Duodenal mucosa (tissue), 2 donors: ENCODE measurements around the gene FAM163A.
A peak's percentile ranks its signal among the peaks of the same experiment; 100 is the strongest.

ENCODE experiments used
- H3K27ac ChIP-seq: one replicate; pipeline ENCODE4 v1.7.0; 2013; ENCODE audit warnings: low read depth, low read length
- H3K27me3 ChIP-seq, 2 donors: one replicate each; pipeline ENCODE4 v1.7.0; 2013; ENCODE audit warnings: low read length in 2 of 2, control low read depth in 1 of 2; ENCODE audit not compliant: insufficient read depth in 2 of 2, control insufficient read depth in 1 of 2
- H3K36me3 ChIP-seq, 2 donors: one replicate each; pipeline ENCODE4 v1.7.0; 2013; ENCODE audit warnings: low read length in 2 of 2, control low read depth in 1 of 2; ENCODE audit not compliant: insufficient read depth in 2 of 2, control insufficient read depth in 1 of 2
- H3K4me1 ChIP-seq, 2 donors: one replicate each; pipeline ENCODE4 v1.7.0; 2013; ENCODE audit warnings: low read length in 2 of 2, control low read depth in 1 of 2; ENCODE audit not compliant: insufficient read depth in 2 of 2, control insufficient read depth in 1 of 2
- H3K4me3 ChIP-seq, 2 donors: one replicate each; pipeline ENCODE4 v1.7.0; 2013; ENCODE audit warnings: low read length in 2 of 2, low read depth in 1 of 2
- H3K9ac ChIP-seq, 2 donors: one replicate each; pipeline ENCODE4 v1.7.0; 2013; ENCODE audit warnings: low read length in 2 of 2, low read depth in 1 of 2
- H3K9me3 ChIP-seq, 2 donors: one replicate each; pipeline ENCODE4 v1.7.0; 2013; ENCODE audit warnings: low read length in 2 of 2, control low read depth in 1 of 2; ENCODE audit not compliant: control insufficient read depth in 1 of 2

Gene FAM163A

GRCh38 chr1:179770887-179771502 lies 27.9 kb downstream of the FAM163A start:
- Histone ChIP-seq H3K9ac (no peak overlapping the region), H3K9me3 (peaks cover 0 to 6% of the 10 kb centered on the region in 2 donors), H3K4me1 (peaks cover 0 to 17% of the 10 kb centered on the region in 2 donors), H3K4me3 (no peak overlapping the region), H3K36me3 (no peaks in the 10 kb centered on the region), H3K27me3 (no peaks in the 10 kb centered on the region), H3K27ac (no peak overlapping the region)

DNA sequence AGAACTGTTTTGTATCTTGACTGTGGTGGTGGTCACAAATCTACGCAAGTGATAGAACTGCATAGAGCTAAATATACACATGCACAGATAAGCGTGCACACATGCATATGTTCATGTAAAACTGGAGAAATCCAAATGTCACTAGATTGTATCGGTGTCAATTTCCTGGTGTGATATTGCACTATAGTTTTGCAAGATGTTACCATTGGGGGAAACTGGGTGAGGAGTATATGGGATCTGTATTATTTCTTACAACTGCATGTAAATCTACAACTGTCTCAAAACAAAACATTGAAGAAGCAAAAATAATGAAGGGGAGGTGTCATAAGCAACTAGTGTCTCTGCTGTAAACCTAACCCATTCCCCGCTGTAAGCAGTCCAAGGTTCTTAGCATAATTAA lies 30.2 kb downstream of the FAM163A start:
- Histone ChIP-seq H3K4me1 (peaks cover 0 to 17% of the 10 kb centered on the region in 2 donors), H3K27ac (no peak overlapping the region), H3K9me3 (peaks cover 0 to under 1% of the 10 kb centered on the region in 2 donors), H3K36me3 (no peaks in the 10 kb centered on the region), H3K4me3 (no peak overlapping the region), H3K9ac (no peak overlapping the region), H3K27me3 (no peaks in the 10 kb centered on the region)

- Histone ChIP-seq H3K27ac (no peak overlapping the region), H3K4me1 (peaks cover 0 to 17% of the 10 kb centered on the region in 2 donors), H3K27me3 (no peaks in the 10 kb centered on the region), H3K4me3 (peak overlapping the region in 1 of 2 donors; percentile 50), H3K9ac (peak overlapping the region in 1 of 2 donors; percentile 20), H3K9me3 (no peaks in the 10 kb centered on the region), H3K36me3 (no peaks in the 10 kb centered on the region)
Observed at GRCh38 chr1:179774000-179774399, 30.9 kb downstream of the FAM163A start.

GRCh38 chr1:179774566-179774965 lies 31.5 kb downstream of the FAM163A start:
- Histone ChIP-seq H3K9me3 (no peaks in the 10 kb centered on the region), H3K27ac (peak overlapping the region; percentile 6), H3K27me3 (no peaks in the 10 kb centered on the region), H3K9ac (peak overlapping the region in 1 of 2 donors; percentile 20), H3K4me1 (peaks cover 4 to 19% of the 10 kb centered on the region in 2 donors), H3K36me3 (no peaks in the 10 kb centered on the region), H3K4me3 (peak overlapping the region in 1 of 2 donors; percentile 50)

- Histone ChIP-seq H3K36me3 (no peaks in the 10 kb centered on the region), H3K9ac (peak overlapping the region in 1 of 2 donors; percentile 20), H3K4me1 (peaks cover 8 to 23% of the 10 kb centered on the region in 2 donors), H3K27me3 (no peaks in the 10 kb centered on the region), H3K27ac (peak overlapping the region; percentile 6), H3K9me3 (no peaks in the 10 kb centered on the region), H3K4me3 (peak overlapping the region in 1 of 2 donors; percentile 50)
Observed at GRCh38 chr1:179775009-179775408, 31.9 kb downstream of the FAM163A start.

DNA sequence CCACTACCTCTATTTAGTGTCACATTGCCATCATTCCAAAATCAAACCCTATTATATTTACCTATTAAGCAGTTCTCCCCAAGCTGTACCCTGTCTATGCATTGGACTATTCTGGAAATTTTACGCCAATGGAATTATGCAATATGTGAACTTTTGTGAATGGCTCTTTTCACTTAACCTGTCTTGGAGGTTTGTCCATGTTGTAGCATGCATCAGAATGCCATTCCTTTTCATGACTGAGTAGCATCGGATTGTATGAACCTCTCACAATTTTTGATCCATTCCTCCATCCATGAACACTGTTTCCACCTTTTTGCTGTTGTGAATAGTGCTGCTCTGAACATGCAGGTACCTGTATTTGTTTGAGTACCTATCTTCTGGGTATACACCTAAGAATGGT lies 33.7 kb downstream of the FAM163A start:
- Histone ChIP-seq H3K4me1 (peaks cover 18 to 23% of the 10 kb centered on the region in 2 donors), H3K4me3 (no peak overlapping the region), H3K36me3 (no peaks in the 10 kb centered on the region), H3K27me3 (no peaks in the 10 kb centered on the region), H3K27ac (no peak overlapping the region), H3K9ac (no peak overlapping the region), H3K9me3 (no peaks in the 10 kb centered on the region)

DNA sequence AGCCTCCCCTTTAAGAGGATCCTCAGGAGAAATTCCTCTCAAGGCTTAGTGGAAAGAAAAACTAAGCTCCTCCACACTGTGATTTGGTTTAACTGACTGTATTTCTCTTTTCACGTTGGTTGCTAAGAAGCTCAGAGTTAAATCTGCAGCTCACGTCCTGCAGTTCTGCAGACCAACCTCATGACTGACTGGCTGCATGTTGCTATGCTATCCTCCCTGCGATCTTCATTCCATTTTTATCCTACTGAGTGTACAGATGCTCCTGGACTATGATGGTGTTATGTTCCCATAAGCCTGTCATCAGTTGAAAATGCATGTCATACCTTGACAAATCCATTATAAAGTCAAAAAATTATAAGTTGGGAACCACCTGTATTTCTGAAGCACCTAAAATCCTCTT lies 34.6 kb downstream of the FAM163A start:
- H3K27me3 ChIP-seq: no peaks in the 10 kb centered on the region
- H3K36me3 ChIP-seq: no peaks in the 10 kb centered on the region
- H3K9me3 ChIP-seq: no peaks in the 10 kb centered on the region
- no peak overlapping the region for H3K9ac ChIP-seq
- H3K4me3 ChIP-seq: no peak overlapping the region
- no peak overlapping the region for H3K27ac ChIP-seq
- H3K4me1 ChIP-seq: peaks cover 21 to 30% of the 10 kb centered on the region in 2 donors

GRCh38 chr1:179779645-179780272 lies 36.7 kb downstream of the FAM163A start:
- Histone ChIP-seq H3K9me3 (no peaks in the 10 kb centered on the region), H3K4me3 (no peak overlapping the region), H3K4me1 (peaks cover 29 to 34% of the 10 kb centered on the region in 2 donors), H3K9ac (no peak overlapping the region), H3K27ac (no peak overlapping the region), H3K27me3 (no peaks in the 10 kb centered on the region), H3K36me3 (no peaks in the 10 kb centered on the region)

DNA sequence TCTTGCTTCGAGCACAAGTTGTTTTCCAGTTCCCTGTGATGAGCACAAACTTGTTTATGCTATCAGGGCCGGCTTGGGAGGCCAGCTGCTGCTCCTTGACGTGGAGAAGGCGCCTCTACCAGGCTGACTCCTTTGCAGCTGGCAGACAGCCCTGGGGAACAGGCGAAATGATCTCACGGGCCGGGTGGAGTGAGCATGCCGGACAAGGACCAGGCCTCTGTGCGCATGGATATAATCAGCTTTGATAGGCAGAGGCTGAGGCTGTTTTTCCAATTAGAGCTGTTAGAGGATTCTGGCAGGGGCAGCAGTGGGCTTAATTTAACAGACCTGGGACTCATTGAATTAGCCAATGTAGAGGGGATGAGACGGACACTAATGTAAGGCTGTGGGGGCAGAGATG lies 38.9 kb downstream of the FAM163A start:
- H3K27me3 ChIP-seq: no peaks in the 10 kb centered on the region
- no peaks in the 10 kb centered on the region for H3K36me3 ChIP-seq
- no peak overlapping the region for H3K9ac ChIP-seq
- H3K4me3 ChIP-seq: no peak overlapping the region
- H3K27ac ChIP-seq: no peak overlapping the region
- H3K4me1 ChIP-seq: peaks cover 37 to 56% of the 10 kb centered on the region in 2 donors
- H3K9me3 ChIP-seq: no peaks in the 10 kb centered on the region

DNA sequence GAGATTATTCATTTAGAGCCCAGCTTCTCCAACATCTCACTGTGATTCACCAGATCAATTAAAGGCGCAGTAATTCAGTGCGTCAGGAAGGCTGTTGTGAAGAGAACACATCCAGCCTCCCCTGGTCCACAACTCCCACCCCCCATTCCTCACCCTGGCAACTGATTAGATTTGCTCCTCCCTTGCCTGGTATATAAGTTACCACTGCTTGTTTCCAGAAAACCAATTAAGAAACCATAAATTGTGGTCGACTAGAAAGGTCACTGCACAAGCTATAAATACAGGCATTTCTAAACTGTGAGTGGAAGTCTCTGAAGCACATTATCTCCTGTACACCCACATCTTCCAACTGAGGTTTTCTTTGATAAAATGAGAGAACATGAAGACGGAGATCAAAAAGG lies 41.9 kb downstream of the FAM163A start:
- no peak overlapping the region for H3K27ac ChIP-seq

More for the DNA sequence above, 41.9 kb downstream of the FAM163A start:
- H3K4me3 ChIP-seq: no peak overlapping the region
- no peak overlapping the region for H3K9ac ChIP-seq
- H3K4me1 ChIP-seq: peaks cover 46 to 66% of the 10 kb centered on the region in 2 donors
- no peaks in the 10 kb centered on the region for H3K36me3 ChIP-seq
- H3K27me3 ChIP-seq: no peaks in the 10 kb centered on the region
- H3K9me3 ChIP-seq: no peaks in the 10 kb centered on the region
